Breast epithelium (tissue), 4 donors: ENCODE measurements around the gene MAPKAPK3. TPM values are rescaled to one million over a fixed set of nuclear protein-coding genes. Genes with fewer than 3 reads are reported as not detected.

ENCODE experiments used
- DNase-seq, 2 donors: peaks; one replicate each; pipeline ENCODE4 v3.0.0-alpha.2; 2019; ENCODE audit warnings: low spot score in 2 of 2
- H3K27ac ChIP-seq, 2 donors: fragments of 200-600 bp; sonication (generic) in 1 of 2; one replicate each; pipeline ENCODE4 v1.5.1; 2016 to 2019; ENCODE audit warnings: mild to moderate bottlenecking in 1 of 2
- H3K27me3 ChIP-seq, 2 donors: fragments of 200-600 bp; sonication (generic) in 1 of 2; one replicate each; pipeline versions ENCODE4 v1.5.1 to v1.6.0; 2017 to 2019; ENCODE audit warnings: control low read depth in 1 of 2, mild to moderate bottlenecking in 1 of 2
- H3K36me3 ChIP-seq: fragments of 200-600 bp; one replicate; pipeline ENCODE4 v1.5.1; 2019
- H3K4me1 ChIP-seq, 2 donors: fragments of 200-600 bp; sonication (generic); one replicate each; pipeline ENCODE4 v1.5.1; 2016 to 2019; ENCODE audit warnings: control low read depth in 1 of 2
- H3K4me3 ChIP-seq, 3 donors: fragments of 200-600 bp; sonication (generic); 1 replicate in 2 of 3; 2 replicates in 1 of 3; pipeline ENCODE4 v1.5.1; 2016 to 2019; ENCODE audit warnings: mild to moderate bottlenecking in 3 of 3, moderate library complexity in 2 of 3
- H3K9me3 ChIP-seq, 2 donors: fragments of 200-600 bp; sonication (generic) in 1 of 2; one replicate each; pipeline ENCODE4 v1.5.1; 2016 to 2019; ENCODE audit warnings: control low read depth in 1 of 2
- POLR2A ChIP-seq: fragments of 450-650 bp; IDR thresholded peaks from one replicate; pipeline ENCODE4 v1.6.1; 2016; ENCODE audit warnings: antibody characterized with exemption, mild to moderate bottlenecking, moderate library complexity
- POLR2AphosphoS5 ChIP-seq, 3 donors: sonication (generic); formaldehyde crosslinking; IDR thresholded peaks; one replicate each; pipeline ENCODE4 v1.6.1; 2017; ENCODE audit warnings: antibody characterized with exemption in 3 of 3
- intact Hi-C: fragments of 100-400 bp; cut with DNase I; formaldehyde crosslinking; loops from one replicate; pipeline ENCODE4 v1.15.1; 2023; ENCODE audit warnings: low total_unique reads
- total RNA-seq, 3 donors: library from RNA; depleted of rRNA; stranded (reverse); fragments of >200 nt; gene quantifications; one replicate each; pipeline ENCODE4 v1.1.0, GENCODE V29; 2016
- TF ChIP-seq, protein P1 (sequence below), 3 donors: fragments of 450-650 bp; IDR thresholded peaks; one replicate each; pipeline ENCODE4 v1.5.1; 2016 to 2017; ENCODE audit warnings: antibody characterized with exemption in 3 of 3, mild to moderate bottlenecking in 3 of 3, moderate library complexity in 3 of 3

Gene MAPKAPK3
- total RNA-seq, 3 donors from 2014 or later: 30.4 to 38.4 (median 30.8) TPM

DNA sequence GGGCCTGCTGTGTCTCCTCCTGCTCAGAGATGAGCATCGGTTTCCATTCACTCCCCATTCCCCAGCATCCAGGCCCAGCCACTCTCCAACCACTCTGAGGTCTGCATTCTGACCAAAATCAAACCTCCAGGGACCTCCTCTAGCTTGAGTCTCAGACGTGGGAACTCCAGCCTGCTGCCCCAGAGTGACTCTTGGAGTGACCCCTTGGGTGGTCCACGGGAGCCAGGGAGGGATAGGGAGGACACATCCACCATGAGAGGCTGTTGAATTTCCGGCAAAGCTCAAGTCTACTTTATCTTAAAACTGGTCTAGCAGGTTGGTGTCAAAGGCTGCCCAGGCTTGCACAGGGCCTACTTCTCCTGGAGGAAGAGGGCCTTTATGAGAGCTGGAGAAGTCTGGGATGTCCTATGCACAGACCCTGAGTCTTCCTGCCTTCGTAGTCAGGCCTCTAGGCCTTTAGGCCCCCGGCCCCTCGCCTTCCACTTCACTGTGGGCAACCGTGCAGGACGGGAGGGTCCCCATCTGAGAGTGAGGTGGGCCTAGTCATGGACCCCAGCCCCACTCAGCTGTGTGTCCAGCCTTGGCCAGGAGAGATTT, 14.3 kb upstream of the MAPKAPK3 start:
- peak in 1 of 3 donors; percentile 60 for TF ChIP-seq POLR2AphosphoS5 (IDR thresholded peaks at IDR 0.05)
- TF ChIP-seq, protein P1, sequence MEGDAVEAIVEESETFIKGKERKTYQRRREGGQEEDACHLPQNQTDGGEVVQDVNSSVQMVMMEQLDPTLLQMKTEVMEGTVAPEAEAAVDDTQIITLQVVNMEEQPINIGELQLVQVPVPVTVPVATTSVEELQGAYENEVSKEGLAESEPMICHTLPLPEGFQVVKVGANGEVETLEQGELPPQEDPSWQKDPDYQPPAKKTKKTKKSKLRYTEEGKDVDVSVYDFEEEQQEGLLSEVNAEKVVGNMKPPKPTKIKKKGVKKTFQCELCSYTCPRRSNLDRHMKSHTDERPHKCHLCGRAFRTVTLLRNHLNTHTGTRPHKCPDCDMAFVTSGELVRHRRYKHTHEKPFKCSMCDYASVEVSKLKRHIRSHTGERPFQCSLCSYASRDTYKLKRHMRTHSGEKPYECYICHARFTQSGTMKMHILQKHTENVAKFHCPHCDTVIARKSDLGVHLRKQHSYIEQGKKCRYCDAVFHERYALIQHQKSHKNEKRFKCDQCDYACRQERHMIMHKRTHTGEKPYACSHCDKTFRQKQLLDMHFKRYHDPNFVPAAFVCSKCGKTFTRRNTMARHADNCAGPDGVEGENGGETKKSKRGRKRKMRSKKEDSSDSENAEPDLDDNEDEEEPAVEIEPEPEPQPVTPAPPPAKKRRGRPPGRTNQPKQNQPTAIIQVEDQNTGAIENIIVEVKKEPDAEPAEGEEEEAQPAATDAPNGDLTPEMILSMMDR (IDR thresholded peaks at IDR 0.05): no peak
- Histone ChIP-seq H3K9me3 (no peaks in the 10 kb centered on the region), H3K4me3 (peak overlapping the region in 1 of 3 donors; percentile 41), H3K27me3 (no peaks in the 10 kb centered on the region), H3K27ac (peak overlapping the region; percentile 98 to 99), H3K36me3 (no peaks in the 10 kb centered on the region), H3K4me1 (peaks cover 33 to 76% of the 10 kb centered on the region in 2 donors)
- DNase-seq: peak in 1 of 2 donors; percentile 76
- intact Hi-C loops: no loop called here

DNA sequence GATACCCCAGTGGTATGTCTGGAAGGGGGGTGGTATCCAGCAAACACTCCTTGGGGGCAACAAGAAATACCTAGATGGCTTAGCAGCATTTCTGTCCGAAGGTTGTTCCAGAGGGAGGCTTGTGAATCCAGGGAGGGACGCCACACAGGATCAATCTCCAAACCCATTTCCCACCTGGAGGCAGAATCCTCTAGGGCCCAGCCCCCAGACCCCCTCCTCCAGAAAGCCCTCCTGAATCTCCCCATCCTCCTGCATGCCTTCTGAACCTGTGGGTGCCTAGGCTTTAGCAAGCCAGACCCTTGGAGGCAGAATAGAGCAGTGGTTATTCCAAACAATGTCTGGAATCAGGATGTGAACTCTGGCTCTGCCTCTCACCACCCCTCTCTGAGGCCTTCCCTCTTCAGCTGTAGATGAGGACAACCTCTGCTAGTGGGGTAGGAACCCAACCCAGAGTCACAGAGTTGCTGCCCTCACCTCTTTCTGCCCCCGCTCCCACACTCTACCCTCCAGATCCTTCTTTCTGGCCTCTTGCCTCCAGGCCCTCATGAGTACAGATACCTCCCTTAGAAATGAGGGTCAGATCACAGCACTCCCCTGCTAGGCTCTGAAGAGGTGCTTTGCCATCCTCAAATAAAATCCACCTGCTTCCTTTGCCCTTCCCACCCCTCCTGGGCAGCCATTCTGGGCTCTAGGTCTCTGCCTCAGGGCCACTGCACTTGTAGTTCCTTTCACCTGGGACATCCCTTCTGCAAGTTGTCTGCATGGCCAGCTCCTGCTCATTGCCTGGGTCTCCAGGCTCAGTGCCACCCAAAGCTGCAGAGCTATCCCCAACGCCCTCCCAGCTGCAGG, 13.5 kb upstream of the MAPKAPK3 start:
- intact Hi-C loops: no loop called here
- peaks cover 33 to 84% of the 10 kb centered on the region in 2 donors for H3K4me1 ChIP-seq
- no peaks in the 10 kb centered on the region for H3K36me3 ChIP-seq
- DNase-seq: no peak
- H3K9me3 ChIP-seq: no peaks in the 10 kb centered on the region
- no peak overlapping the region for H3K4me3 ChIP-seq
- H3K27me3 ChIP-seq: no peaks in the 10 kb centered on the region
- TF ChIP-seq, protein P1 (IDR thresholded peaks at IDR 0.05): no peak
- TF ChIP-seq POLR2A (no peak), POLR2AphosphoS5 (IDR thresholded peaks at IDR 0.05) (no peak)
- H3K27ac ChIP-seq: peak overlapping the region; percentile 98 to 99

DNA sequence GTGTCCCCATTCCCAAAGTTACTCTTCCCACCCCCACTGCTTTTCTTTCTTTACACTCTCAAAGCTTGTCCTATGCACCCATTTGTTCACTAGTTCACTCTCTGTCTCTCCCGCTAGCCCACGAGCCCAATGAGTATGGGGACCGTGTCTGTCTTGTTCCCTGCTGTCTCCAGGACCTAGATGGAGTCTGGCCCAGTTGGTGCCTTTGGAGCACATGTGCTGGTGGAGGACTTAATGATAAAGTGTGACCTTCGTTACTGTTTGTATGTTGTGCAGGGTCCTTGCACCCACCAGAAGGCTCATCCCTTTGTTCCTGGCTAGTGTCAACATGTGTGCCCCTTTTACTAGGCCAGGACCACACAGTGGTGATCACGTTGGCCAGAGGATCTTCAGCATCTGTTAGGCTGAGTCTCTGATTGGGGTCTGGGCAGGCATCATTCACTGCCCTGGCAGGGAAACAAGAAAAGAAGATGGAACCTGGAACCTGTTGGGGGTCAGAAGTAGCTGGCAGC, 12.8 kb upstream of the MAPKAPK3 start:
- Histone ChIP-seq H3K9me3 (no peaks in the 10 kb centered on the region), H3K36me3 (no peaks in the 10 kb centered on the region), H3K27me3 (no peaks in the 10 kb centered on the region), H3K4me3 (no peak overlapping the region), H3K27ac (peak overlapping the region; percentile 98 to 99), H3K4me1 (peaks cover 37 to 89% of the 10 kb centered on the region in 2 donors)
- intact Hi-C loops: no loop called here
- TF ChIP-seq POLR2AphosphoS5 (IDR thresholded peaks at IDR 0.05) (no peak), POLR2A (no peak)
- TF ChIP-seq, protein P1 (IDR thresholded peaks at IDR 0.05): no peak
- DNase-seq: no peak

DNA sequence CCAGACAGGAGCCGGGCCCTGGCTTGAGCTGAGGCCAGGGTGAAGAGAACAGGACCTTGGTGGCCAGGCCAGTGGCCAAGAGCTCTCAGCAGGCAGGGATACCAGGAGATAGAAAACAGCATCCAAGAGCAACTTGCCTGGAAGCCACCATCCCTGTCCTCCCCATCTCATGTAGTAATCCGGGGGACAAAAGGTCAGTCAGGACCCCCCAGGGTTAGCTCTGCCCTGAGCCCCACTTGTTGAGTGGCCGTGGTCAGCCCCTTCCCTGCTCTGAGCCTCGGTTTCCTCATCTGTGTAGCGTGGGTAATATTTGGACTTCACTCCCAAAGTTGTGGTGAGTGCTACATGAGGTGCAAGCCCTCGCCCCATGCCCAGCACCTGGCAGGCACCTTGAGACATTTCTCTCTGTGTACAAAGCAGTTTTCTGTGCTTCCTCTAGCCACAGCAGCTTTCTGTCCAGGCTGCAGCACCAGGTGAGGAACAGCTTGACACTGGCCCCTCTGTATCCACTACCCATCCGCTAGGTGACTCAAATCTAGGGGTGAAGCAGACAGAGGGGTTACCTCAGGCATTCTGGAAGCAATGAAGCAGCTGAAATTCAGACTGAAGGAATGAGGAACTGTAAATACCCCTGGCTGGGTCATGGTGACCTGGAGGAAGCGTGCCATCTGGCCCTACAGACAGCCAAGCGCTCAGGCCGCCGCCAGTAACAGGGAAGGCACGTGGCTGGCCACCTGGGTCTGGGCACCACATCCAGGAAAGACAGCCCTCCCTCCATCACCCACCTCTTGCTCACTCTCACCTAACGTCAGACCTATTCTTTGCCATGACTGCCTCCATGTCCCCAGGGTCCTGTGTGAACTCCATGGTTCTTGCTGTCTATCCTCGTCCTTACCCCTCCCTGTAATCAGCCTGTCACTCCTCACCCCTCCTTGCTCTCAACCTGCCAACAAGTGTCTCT, 12.0 kb upstream of the MAPKAPK3 start:
- intact Hi-C loops: no loop called here
- H3K27ac ChIP-seq: peak overlapping the region; percentile 98 to 99
- peak; percentile 86 to 89 for DNase-seq

More for the DNA sequence above, 12.0 kb upstream of the MAPKAPK3 start:
- Histone ChIP-seq H3K4me1 (peaks cover 38 to 95% of the 10 kb centered on the region in 2 donors), H3K9me3 (no peaks in the 10 kb centered on the region), H3K27me3 (no peaks in the 10 kb centered on the region), H3K4me3 (no peak overlapping the region), H3K36me3 (no peaks in the 10 kb centered on the region)
- TF ChIP-seq POLR2A (no peak), POLR2AphosphoS5 (IDR thresholded peaks at IDR 0.05) (peak; percentile 43 to 72 (median 46))
- TF ChIP-seq, protein P1 (IDR thresholded peaks at IDR 0.05): peak in 1 of 3 donors; percentile 21
